Transverse colon (tissue), 4 donors: ENCODE results near the gene TMEM176A. TPM values are rescaled to one million over a fixed set of nuclear protein-coding genes. Genes with fewer than 3 reads are reported as not detected.
A peak's percentile ranks its signal among the peaks of the same experiment; 100 is the strongest.
"Not testable (repeated sequence)": the region's sequence is repeated elsewhere in the genome, so short reads cannot be mapped to it uniquely, and the experiment has no call there.

Experiments used
- DNase-seq: peaks from one replicate; pipeline ENCODE4 v3.0.0-alpha.2; 2019
- H3K27ac ChIP-seq, 4 donors: fragments of 200-600 bp; sonication (generic); 2 replicates each; pipeline ENCODE4 v1.5.1; 2016 to 2018; ENCODE audit warnings: inconsistent platforms in 4 of 4
- H3K27me3 ChIP-seq: fragments of 200-600 bp; sonication (generic); 2 replicates; pipeline ENCODE4 v1.5.1; 2017; ENCODE audit warnings: inconsistent platforms
- H3K36me3 ChIP-seq, 4 donors: fragments of 200-600 bp; sonication (generic); 2 replicates each; pipeline ENCODE4 v1.5.1; 2017 to 2019; ENCODE audit warnings: inconsistent platforms in 4 of 4
- H3K4me1 ChIP-seq, 4 donors: fragments of 200-600 bp; sonication (generic); 2 replicates each; pipeline ENCODE4 v1.5.1; 2017 to 2020; ENCODE audit warnings: inconsistent platforms in 4 of 4
- H3K4me3 ChIP-seq, 4 donors: fragments of 200-600 bp; sonication (generic); 1 replicate in 1 of 4; 2 replicates in 3 of 4; pipeline versions ENCODE4 v1.5.1 to v1.6.1; 2017 to 2019; ENCODE audit warnings: inconsistent platforms in 4 of 4
- H3K9me3 ChIP-seq, 2 donors: fragments of 200-600 bp; sonication (generic); 2 replicates each; pipeline ENCODE4 v1.5.1; 2017 to 2019; ENCODE audit warnings: inconsistent platforms in 2 of 2
- EP300 ChIP-seq: sonication (generic); formaldehyde crosslinking; IDR thresholded peaks from one replicate; pipeline ENCODE4 v1.6.1; 2017; ENCODE audit warnings: antibody characterized with exemption, low read depth
- POLR2A ChIP-seq: fragments of 450-650 bp; IDR thresholded peaks from one replicate; pipeline ENCODE4 v1.6.1; 2016; ENCODE audit warnings: antibody characterized with exemption, mild to moderate bottlenecking, moderate library complexity
- POLR2AphosphoS5 ChIP-seq, 3 donors: sonication (generic); formaldehyde crosslinking; IDR thresholded peaks; one replicate each; pipeline ENCODE4 v1.6.1; 2016; ENCODE audit warnings: antibody characterized with exemption in 3 of 3
- WGBS, 2 donors: methylation state at CpG; one replicate each; pipeline ENCODE4 v1.1.5; 2018; ENCODE audit warnings: low coverage in 1 of 2; 5-methylcytosine and 5-hydroxymethylcytosine counted together
- in situ Hi-C, 4 donors: fragments of 200-750 bp; cut with MboI; loops; one replicate each; pipeline versions ENCODE4 v1.15.0 to v1.15.1; 2017; ENCODE audit warnings: low sequenced_read_pairs in 3 of 4, low pct_ligation_motif_present in 1 of 4, low pct_unique_long_range_greater_than_20kb in 1 of 4
- intact Hi-C: fragments of 100-400 bp; cut with DNase I; formaldehyde crosslinking; loops from one replicate; pipeline ENCODE4 v1.15.1; 2023; ENCODE audit warnings: low total_unique reads
- total RNA-seq, 4 donors: library from RNA; depleted of rRNA; stranded (reverse); fragments of >200 nt; gene quantifications; one replicate each; pipeline ENCODE4 v1.1.0, GENCODE V29; 2016
- TF ChIP-seq, protein P1 (sequence below), 5 experiments: fragments of 200-600 bp in 3 of 5; fragments of 450-650 bp in 2 of 5; sonication (generic) in 3 of 5; IDR thresholded peaks; 1 replicate in 2 of 5; 2 replicates in 3 of 5; pipeline ENCODE4 v1.5.1; 2016 to 2017; ENCODE audit warnings: antibody characterized with exemption in 5 of 5, inconsistent platforms in 3 of 5, mild to moderate bottlenecking in 2 of 5, moderate library complexity in 1 of 5

Gene TMEM176A
- total RNA-seq, 4 donors from 2014 or later, result 44.6 to 210 (median 171) TPM

- WGBS, 2 donors, result 77% methylated on average over 1 of the region's 1 CpG; no CpG with 5 or more reads in 1 of the 2 donors
- Histone ChIP-seq H3K36me3 (no peaks in the 10 kb centered on the region), H3K27ac (no peak overlapping the region), H3K4me1 (peaks cover 0 to 4% (median 0%) of the 10 kb centered on the region in 4 donors), H3K27me3 (no peaks in the 10 kb centered on the region), H3K4me3 (no peak overlapping the region), H3K9me3 (no peaks in the 10 kb centered on the region)
- no peak for DNase-seq
- intact Hi-C loops (no loop called here), in situ Hi-C loops (loop anchor here in 2 of 4 donors (5.0 to 10.0 kb wide), 2 partner anchors 312 to 315 kb away; no protein-coding TSS in a partner anchor)
- no peak for TF ChIP-seq POLR2A
- TF ChIP-seq, protein P1, sequence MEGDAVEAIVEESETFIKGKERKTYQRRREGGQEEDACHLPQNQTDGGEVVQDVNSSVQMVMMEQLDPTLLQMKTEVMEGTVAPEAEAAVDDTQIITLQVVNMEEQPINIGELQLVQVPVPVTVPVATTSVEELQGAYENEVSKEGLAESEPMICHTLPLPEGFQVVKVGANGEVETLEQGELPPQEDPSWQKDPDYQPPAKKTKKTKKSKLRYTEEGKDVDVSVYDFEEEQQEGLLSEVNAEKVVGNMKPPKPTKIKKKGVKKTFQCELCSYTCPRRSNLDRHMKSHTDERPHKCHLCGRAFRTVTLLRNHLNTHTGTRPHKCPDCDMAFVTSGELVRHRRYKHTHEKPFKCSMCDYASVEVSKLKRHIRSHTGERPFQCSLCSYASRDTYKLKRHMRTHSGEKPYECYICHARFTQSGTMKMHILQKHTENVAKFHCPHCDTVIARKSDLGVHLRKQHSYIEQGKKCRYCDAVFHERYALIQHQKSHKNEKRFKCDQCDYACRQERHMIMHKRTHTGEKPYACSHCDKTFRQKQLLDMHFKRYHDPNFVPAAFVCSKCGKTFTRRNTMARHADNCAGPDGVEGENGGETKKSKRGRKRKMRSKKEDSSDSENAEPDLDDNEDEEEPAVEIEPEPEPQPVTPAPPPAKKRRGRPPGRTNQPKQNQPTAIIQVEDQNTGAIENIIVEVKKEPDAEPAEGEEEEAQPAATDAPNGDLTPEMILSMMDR (IDR thresholded peaks at IDR 0.05), result no peak
- TF ChIP-seq POLR2AphosphoS5 (IDR thresholded peaks at IDR 0.05), result no peak
- no peak for TF ChIP-seq EP300
These were observed 41.1 kb upstream of the TMEM176A start for GRCh38 chr7:150759479-150759878.

GRCh38 chr7:150766334-150766709 is 34.2 kb upstream of the TMEM176A start:
- no peaks in the 10 kb centered on the region for H3K27me3 ChIP-seq
- H3K4me1 ChIP-seq, result peaks cover 0 to 14% (median 0%) of the 10 kb centered on the region in 4 donors
- in situ Hi-C loops, result no loop called here
- intact Hi-C loops, result no loop called here
- no peak overlapping the region for H3K4me3 ChIP-seq
- no peak for DNase-seq
- no peaks in the 10 kb centered on the region for H3K36me3 ChIP-seq
- peak overlapping the region in 1 of 4 donors; percentile 37 for H3K27ac ChIP-seq
- TF ChIP-seq POLR2AphosphoS5 (IDR thresholded peaks at IDR 0.05), result no peak
- TF ChIP-seq, protein P1 (IDR thresholded peaks at IDR 0.05), result no peak
- TF ChIP-seq POLR2A, result no peak
- TF ChIP-seq EP300, result no peak
- no peaks in the 10 kb centered on the region for H3K9me3 ChIP-seq

DNA sequence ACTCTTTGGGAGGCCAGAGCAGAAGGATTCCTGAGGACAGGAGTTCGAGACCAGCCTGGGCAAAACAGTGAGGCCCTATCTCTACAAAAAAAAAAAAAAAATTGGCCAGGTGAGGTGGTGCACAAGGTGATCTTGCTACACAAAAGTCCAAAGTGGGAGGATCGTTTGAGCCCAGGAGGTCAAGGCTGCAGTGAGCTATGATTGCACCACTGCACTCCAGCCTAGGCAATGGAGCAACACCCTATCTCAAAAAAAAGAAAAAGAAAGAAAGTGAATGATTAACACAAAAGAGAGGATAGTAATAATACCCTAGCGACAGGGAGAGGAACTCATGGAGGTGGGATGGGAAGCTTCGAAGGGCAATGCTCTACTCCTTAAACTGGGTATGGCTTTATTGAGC is 30.8 kb upstream of the TMEM176A start:
- TF ChIP-seq POLR2AphosphoS5 (IDR thresholded peaks at IDR 0.05), result no peak
- no peak for TF ChIP-seq EP300
- TF ChIP-seq, protein P1 (IDR thresholded peaks at IDR 0.05), result no peak
- TF ChIP-seq POLR2A, result no peak
- DNase-seq, result no peak
- Histone ChIP-seq H3K36me3 (no peaks in the 10 kb centered on the region), H3K4me1 (peaks cover 0 to 14% (median 0%) of the 10 kb centered on the region in 4 donors), H3K9me3 (no peaks in the 10 kb centered on the region), H3K27ac (no peak overlapping the region), H3K27me3 (no peaks in the 10 kb centered on the region), H3K4me3 (no peak overlapping the region)
- 83 to 94% methylated on average over 2 to 4 of the region's 4 CpGs for WGBS, 2 donors
- in situ Hi-C loops (loop anchor here in 2 of 4 donors (10.0 kb wide), 2 partner anchors 105 to 215 kb away; no protein-coding TSS in a partner anchor), intact Hi-C loops (no loop called here)

DNA sequence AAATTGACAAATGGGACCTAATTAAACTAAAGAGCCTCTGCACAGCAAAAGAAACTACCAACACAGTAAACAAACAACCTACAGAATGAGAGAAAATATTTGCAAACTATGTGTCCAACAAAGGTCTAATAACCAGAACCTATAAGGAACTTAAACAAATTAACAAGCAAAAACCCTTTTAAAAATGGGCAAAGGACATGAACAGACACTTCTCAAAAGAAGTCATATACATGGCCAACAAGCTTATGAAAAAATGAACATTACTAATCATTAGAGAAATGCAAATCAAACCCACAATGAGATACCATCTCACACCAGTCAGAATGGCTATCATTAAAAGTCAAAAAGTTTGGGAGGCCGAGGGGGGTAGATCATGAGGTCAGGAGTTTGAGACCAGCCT is 26.4 kb upstream of the TMEM176A start:
- H3K9me3 ChIP-seq, H3K27ac ChIP-seq, intact Hi-C loops, H3K36me3 ChIP-seq, H3K27me3 ChIP-seq, H3K4me3 ChIP-seq, DNase-seq, H3K4me1 ChIP-seq: not testable (repeated sequence)
- in situ Hi-C loops, result loop anchor here in 2 of 4 donors (10.0 kb wide), 2 partner anchors 101 to 211 kb away; no protein-coding TSS in a partner anchor
- WGBS, 2 donors, result 79 to 100% methylated on average over 1 of the region's 1 CpG
